Endothelial cell of umbilical vein (primary cell): ENCODE data around the gene SCUBE3. TPM values are rescaled to one million over a fixed set of nuclear protein-coding genes. Genes with fewer than 3 reads are reported as not detected.

Experiments used
- BruUV-seq: library from RNA; stranded (reverse); fragments of 400-500 nt; replicated peaks from 2 replicates; lab custom pipeline; 2021; lab: Mats Ljungman, UMichigan
- CTCF ChIA-PET: fragments of 300-600, 350-600 bp; sonication (Branson Sonifier 250); formaldehyde crosslinking; loops from one replicate; lab custom pipeline; 2021; ENCODE audit warnings: antibody characterized with exemption, inconsistent platforms; lab: Charles Lee
- POLR2A ChIA-PET: fragments of 300-600, 350-600 bp; sonication (Branson Sonifier 250); formaldehyde crosslinking; loops from one replicate; lab custom pipeline; 2021; ENCODE audit warnings: antibody characterized with exemption, inconsistent platforms; lab: Charles Lee
- DNase-seq: peaks from one replicate; pipeline ENCODE4 v3.0.0-alpha.2; 2011; ENCODE audit warnings: low read depth, low spot score
- FAIRE-seq: peaks from 2 replicates; lab custom pipeline; 2011; peaks lifted over from hg19 to GRCh38; lab: Jason Lieb, UNC
- H2AFZ ChIP-seq: 2 replicates; pipeline ENCODE4 v1.6.0; 2012; ENCODE audit warnings: low read depth, low read length, control low read depth, inconsistent platforms
- H3K27ac ChIP-seq: 2 replicates; pipeline ENCODE4 v1.5.1; 2011; ENCODE audit warnings: low read depth, mild to moderate bottlenecking, control low read depth, low read length, moderate library complexity; ENCODE audit not compliant: insufficient read depth
- H3K27me3 ChIP-seq, 2 experiments: 2 replicates each; pipeline versions ENCODE4 v1.6.0 to v1.6.1; 2011; ENCODE audit warnings: low read length in 2 of 2, mixed read lengths in 1 of 2; ENCODE audit not compliant: control insufficient read depth in 2 of 2, insufficient read depth in 2 of 2
- H3K36me3 ChIP-seq, 2 experiments: 2 replicates in 1 of 2; 3 replicates in 1 of 2; pipeline ENCODE4 v1.5.1; 2011; ENCODE audit warnings: low read length in 2 of 2, mild to moderate bottlenecking in 1 of 2, moderate library complexity in 1 of 2; ENCODE audit not compliant: control insufficient read depth in 2 of 2, insufficient read depth in 2 of 2; ENCODE audit errors: extremely low read depth in 1 of 2
- H3K4me1 ChIP-seq: 3 replicates; pipeline ENCODE4 v1.5.1; 2011; ENCODE audit warnings: mild to moderate bottlenecking, low read length; ENCODE audit not compliant: control insufficient read depth, insufficient read depth; ENCODE audit errors: extremely low read depth
- H3K4me2 ChIP-seq: 2 replicates; pipeline ENCODE4 v1.6.1; 2011; ENCODE audit warnings: low read length, control low read depth, mixed read lengths; ENCODE audit not compliant: insufficient read depth
- H3K4me3 ChIP-seq, 3 experiments: fragments of 200-600 bp in 1 of 3; sonication (generic), shearing (Covaris generic) in 1 of 3; replicated peaks in 1 of 3; 2 replicates each; pipeline ENCODE4 v1.5.1; 2011 to 2016; ENCODE audit warnings: control low read depth in 3 of 3, low read length in 3 of 3, mild to moderate bottlenecking in 2 of 3, inconsistent platforms in 1 of 3, low read depth in 1 of 3, moderate library complexity in 1 of 3; ENCODE audit not compliant: insufficient read depth in 1 of 3
- H3K79me2 ChIP-seq: 2 replicates; pipeline ENCODE4 v1.6.0; 2012; ENCODE audit warnings: low read length, inconsistent platforms; ENCODE audit not compliant: control insufficient read depth, insufficient read depth
- H3K9ac ChIP-seq: replicated peaks from 2 replicates; pipeline ENCODE3; 2011; ENCODE audit warnings: low read length, control low read depth; ENCODE audit not compliant: insufficient read depth; ENCODE audit errors: extremely low read depth
- H3K9me1 ChIP-seq: replicated peaks from 3 replicates; pipeline ENCODE4 v1.6.0; 2011; ENCODE audit warnings: mild to moderate bottlenecking, low read length; ENCODE audit not compliant: control insufficient read depth, insufficient read depth; ENCODE audit errors: extremely low read depth
- H3K9me3 ChIP-seq: replicated peaks from 2 replicates; pipeline ENCODE4 v1.5.1; 2012; ENCODE audit warnings: low read length, inconsistent platforms; ENCODE audit not compliant: control insufficient read depth, insufficient read depth
- H4K20me1 ChIP-seq: replicated peaks from 2 replicates; pipeline ENCODE3; 2011; ENCODE audit warnings: mild to moderate bottlenecking, low read length; ENCODE audit not compliant: control insufficient read depth, insufficient read depth; ENCODE audit errors: extremely low read depth
- CTCF ChIP-seq, 2 donors: IDR thresholded peaks; 1 replicate in 1 of 2; 2 replicates in 1 of 2; pipeline ENCODE4 v1.5.1; 2011; ENCODE audit warnings: low read length in 2 of 2, mild to moderate bottlenecking in 2 of 2, moderate library complexity in 2 of 2, control low read depth in 1 of 2, inconsistent platforms in 1 of 2, low read depth in 1 of 2; ENCODE audit not compliant: insufficient read depth in 1 of 2; ENCODE audit errors: extremely low read depth in 1 of 2
- EZH2 ChIP-seq: IDR thresholded peaks from 2 replicates; pipeline ENCODE4 v1.6.1; 2012; ENCODE audit warnings: borderline replicate concordance, low read depth, mild to moderate bottlenecking, moderate library complexity, low read length, inconsistent platforms; ENCODE audit not compliant: severe bottlenecking
- FOS ChIP-seq: IDR thresholded peaks from 2 replicates; pipeline ENCODE4 v1.6.1; 2011; ENCODE audit warnings: mild to moderate bottlenecking, low read length, moderate library complexity, borderline replicate concordance; ENCODE audit not compliant: insufficient read depth
- GATA2 ChIP-seq: IDR thresholded peaks from 2 replicates; pipeline ENCODE4 v1.7.0; 2011; ENCODE audit warnings: low read depth, mild to moderate bottlenecking, moderate library complexity, mixed read lengths, low read length; ENCODE audit not compliant: insufficient read length, insufficient read depth
- JUN ChIP-seq: IDR thresholded peaks from 2 replicates; pipeline ENCODE4 v1.6.1; 2011; ENCODE audit warnings: borderline replicate concordance, low read depth; ENCODE audit not compliant: insufficient read length, insufficient read depth
- MAX ChIP-seq: IDR thresholded peaks from 2 replicates; pipeline ENCODE4 v1.6.1; 2011; ENCODE audit not compliant: insufficient read depth, insufficient read length
- MYC ChIP-seq: IDR thresholded peaks from one replicate; pipeline ENCODE4 v1.6.1; 2011; ENCODE audit warnings: mild to moderate bottlenecking, low read depth, low read length
- POLR2A ChIP-seq: IDR thresholded peaks from 2 replicates; pipeline ENCODE4 v1.6.1; 2012; ENCODE audit warnings: low read depth, mild to moderate bottlenecking, control low read depth, low read length
- POLR2AphosphoS5 ChIP-seq: IDR thresholded peaks from 2 replicates; pipeline ENCODE4 v1.6.1; 2012; ENCODE audit warnings: low read depth, mild to moderate bottlenecking, control low read depth, low read length, moderate library complexity; ENCODE audit not compliant: insufficient read depth
- dilution Hi-C: fragments of 300-500 bp; cut with MboI; formaldehyde crosslinking; loops from one replicate; pipeline ENCODE4 v1.15.0; 2019; ENCODE audit warnings: low sequenced_read_pairs; ENCODE audit not compliant: extremely low pct_ligation_motif_present
- intact Hi-C: fragments of 100-400 bp; cut with micrococcal nuclease; formaldehyde crosslinking; loops from one replicate; pipeline ENCODE4 v1.10.0; 2022
- polyA plus RNA-seq, 4 experiments: library from polyadenylated mRNA; depleted of rRNA in 3 of 4; stranded (reverse) in 3 of 4; unstranded in 1 of 4; fragments of >200 nt; gene quantifications; 2 replicates each; pipeline versions ENCODE4 v1.2.1 to v1.2.3, GENCODE V29; 2011 to 2012; ENCODE audit warnings: missing spikeins in 1 of 4
- total RNA-seq: library from RNA; stranded (reverse); gene quantifications from 2 replicates; pipeline ENCODE4 v1.2.3, GENCODE V29; 2021

Gene SCUBE3
- total and polyA plus RNA-seq, 2 donors (not counting 3 experiments of a cell fraction or from before 2014, with no cell fraction given), result 1.1 to 1.5 TPM

- FAIRE-seq, result no peak
- no TSS peak for BruUV-seq
- Histone ChIP-seq H4K20me1 (no peaks in the 10 kb centered on the region), H3K4me3 (no peak overlapping the region), H3K79me2 (no peaks in the 10 kb centered on the region), H3K27me3 (peaks cover 0 to 3% of the 10 kb centered on the region in 2 experiments), H3K27ac (no peak overlapping the region), H3K4me2 (no peak overlapping the region), H3K9ac (no peak overlapping the region), H3K9me1 (no peaks in the 10 kb centered on the region), H2AFZ (no peak overlapping the region), H3K4me1 (peaks cover 9% of the 10 kb centered on the region), H3K36me3 (no peaks in the 10 kb centered on the region), H3K9me3 (no peaks in the 10 kb centered on the region)
- POLR2A ChIA-PET, result no interaction called here
- dilution Hi-C loops (no loop called here), intact Hi-C loops (no loop called here)
- CTCF ChIA-PET, result no interaction called here
- TF ChIP-seq EZH2, result no peak
- TF ChIP-seq GATA2, result no peak
- no peak for TF ChIP-seq FOS
- no peak for TF ChIP-seq POLR2A
- TF ChIP-seq MAX, result no peak
- no peak for TF ChIP-seq CTCF (IDR thresholded peaks at IDR 0.05; ENCODE audit: extremely low read depth in 1 of 2, insufficient read depth in 1 of 2, low read depth in 1 of 2, low read length in 2 of 2)
- TF ChIP-seq POLR2AphosphoS5, result no peak
- TF ChIP-seq JUN, result no peak
- no peak for TF ChIP-seq MYC
- no peak for DNase-seq
Observed at GRCh38 chr6:35183935-35184334, 29.8 kb upstream of the SCUBE3 start.
